Stimulated activated memory B cell treated with anti-CD40 and anti-IgM and Interleukin-4, amounts not matched to agents 10 μg/mL and 1 μg/mL and 100 μg/mL, for 72 hours (primary cell): ENCODE results near the gene AP3B2.
"Not testable (repeated sequence)": the region's sequence is repeated elsewhere in the genome, so short reads cannot be mapped to it uniquely, and the experiment has no call there.

Source experiments
- ATAC-seq: fragments of 150-1000 bp; cut with Tn5 transposase; 2 replicates; pipeline ENCODE4 v1.10.0; 2021
- H3K27ac Mint-ChIP-seq: one replicate; pipeline ENCODE4 v1.8.0; 2022; ENCODE audit warnings: mild to moderate bottlenecking, mixed read lengths
- H3K27me3 Mint-ChIP-seq: one replicate; pipeline ENCODE4 v1.8.0; 2022; ENCODE audit warnings: mixed read lengths
- H3K36me3 Mint-ChIP-seq: one replicate; pipeline ENCODE4 v1.8.0; 2022; ENCODE audit warnings: mixed read lengths
- H3K4me1 Mint-ChIP-seq: one replicate; pipeline ENCODE4 v1.8.0; 2022; ENCODE audit warnings: mixed read lengths
- H3K4me3 Mint-ChIP-seq: one replicate; pipeline ENCODE4 v1.8.0; 2022; ENCODE audit warnings: mild to moderate bottlenecking, moderate library complexity, mixed read lengths
- H3K9me3 Mint-ChIP-seq: one replicate; pipeline ENCODE4 v1.8.0; 2022; ENCODE audit warnings: mixed read lengths

The AP3B2 gene

GRCh38 chr15:82647045-82647834, 62.4 kb downstream of the AP3B2 start, which contains the start of gene CPEB1:
Gene CPEB1, minus strand, starts transcription at chr15:82647363. Its CDS starts 18,904 bp downstream, at chr15:82628459.
- Mint-ChIP-seq H3K27ac (no peak within 1 kb of the TSS), H3K9me3 (no peaks in the 10 kb centered on the region), H3K4me1 (peaks cover 20% of the 10 kb centered on the region), H3K4me3 (peak within 1 kb of the TSS; percentile 55), H3K27me3 (peaks cover 70% of the 10 kb centered on the region), H3K36me3 (no peaks in the 10 kb centered on the region)
- ATAC-seq = peak; percentile 52

- Mint-ChIP-seq H3K4me1 (peaks cover 20% of the 10 kb centered on the region), H3K9me3 (no peaks in the 10 kb centered on the region), H3K27ac (no peak overlapping the region), H3K4me3 (peak overlapping the region; percentile 29), H3K27me3 (peaks cover 64% of the 10 kb centered on the region), H3K36me3 (no peaks in the 10 kb centered on the region)
- no peak for ATAC-seq
Observed at GRCh38 chr15:82646250-82647044, 63.2 kb downstream of the AP3B2 start.

- H3K4me3 Mint-ChIP-seq, H3K27ac Mint-ChIP-seq, H3K9me3 Mint-ChIP-seq, H3K36me3 Mint-ChIP-seq, ATAC-seq: not testable (repeated sequence)
- peaks cover 67% of the 10 kb centered on the region for H3K27me3 Mint-ChIP-seq
- H3K4me1 Mint-ChIP-seq = peaks cover 25% of the 10 kb centered on the region
Observed at GRCh38 chr15:82644967-82645852, 64.5 kb downstream of the AP3B2 start.

GRCh38 chr15:82643992-82644391, 65.7 kb downstream of the AP3B2 start:
- Mint-ChIP-seq H3K4me3 (no peak overlapping the region), H3K27me3 (peaks cover 65% of the 10 kb centered on the region), H3K36me3 (no peaks in the 10 kb centered on the region), H3K27ac (no peak overlapping the region), H3K9me3 (no peaks in the 10 kb centered on the region), H3K4me1 (peaks cover 21% of the 10 kb centered on the region)
- ATAC-seq = no peak

- Mint-ChIP-seq H3K36me3 (no peaks in the 10 kb centered on the region), H3K27me3 (peaks cover 56% of the 10 kb centered on the region), H3K27ac (no peak overlapping the region), H3K4me1 (peaks cover 11% of the 10 kb centered on the region), H3K9me3 (no peaks in the 10 kb centered on the region), H3K4me3 (no peak overlapping the region)
- ATAC-seq = no peak
Observed at GRCh38 chr15:82642656-82643055, 67.0 kb downstream of the AP3B2 start.

GRCh38 chr15:82641129-82641798, 68.4 kb downstream of the AP3B2 start:
- no peak for ATAC-seq
- no peak overlapping the region for H3K27ac Mint-ChIP-seq
- peaks cover 61% of the 10 kb centered on the region for H3K27me3 Mint-ChIP-seq
- H3K4me3 Mint-ChIP-seq = no peak overlapping the region
- H3K36me3 Mint-ChIP-seq = no peaks in the 10 kb centered on the region
- H3K4me1 Mint-ChIP-seq = peaks cover 10% of the 10 kb centered on the region
- H3K9me3 Mint-ChIP-seq = no peaks in the 10 kb centered on the region

- ATAC-seq = no peak
- Mint-ChIP-seq H3K27ac (no peak overlapping the region), H3K4me3 (no peak overlapping the region), H3K9me3 (no peaks in the 10 kb centered on the region), H3K4me1 (peaks cover 5% of the 10 kb centered on the region), H3K36me3 (no peaks in the 10 kb centered on the region), H3K27me3 (peaks cover 61% of the 10 kb centered on the region)
Observed at GRCh38 chr15:82640672-82641071, 69.0 kb downstream of the AP3B2 start.

GRCh38 chr15:82635798-82636197, 73.9 kb downstream of the AP3B2 start:
- Mint-ChIP-seq H3K4me1 (no peaks in the 10 kb centered on the region), H3K4me3 (no peak overlapping the region), H3K27ac (no peak overlapping the region), H3K27me3 (peaks cover 39% of the 10 kb centered on the region), H3K36me3 (no peaks in the 10 kb centered on the region), H3K9me3 (no peaks in the 10 kb centered on the region)
- no peak for ATAC-seq

GRCh38 chr15:82630033-82630432, 79.6 kb downstream of the AP3B2 start:
- H3K27me3 Mint-ChIP-seq = no peaks in the 10 kb centered on the region
- no peaks in the 10 kb centered on the region for H3K9me3 Mint-ChIP-seq

GRCh38 chr15:82625136-82625535, 84.5 kb downstream of the AP3B2 start:
- Mint-ChIP-seq H3K36me3 (no peaks in the 10 kb centered on the region), H3K9me3 (no peaks in the 10 kb centered on the region), H3K27ac (no peak overlapping the region), H3K4me3 (no peak overlapping the region), H3K4me1 (no peaks in the 10 kb centered on the region), H3K27me3 (peaks cover 12% of the 10 kb centered on the region)
- no peak for ATAC-seq

More at GRCh38 chr15:82630033-82630432, 79.6 kb downstream of the AP3B2 start:
- Mint-ChIP-seq H3K27ac (no peak overlapping the region), H3K4me3 (no peak overlapping the region), H3K4me1 (no peaks in the 10 kb centered on the region), H3K36me3 (no peaks in the 10 kb centered on the region)
- ATAC-seq = no peak

- Mint-ChIP-seq H3K9me3 (no peaks in the 10 kb centered on the region), H3K4me3 (no peak overlapping the region), H3K27me3 (peaks cover 12% of the 10 kb centered on the region), H3K4me1 (no peaks in the 10 kb centered on the region), H3K36me3 (no peaks in the 10 kb centered on the region), H3K27ac (no peak overlapping the region)
- ATAC-seq = no peak
Observed at GRCh38 chr15:82624438-82624837, 85.2 kb downstream of the AP3B2 start.

- Mint-ChIP-seq H3K36me3 (no peaks in the 10 kb centered on the region), H3K4me1 (no peaks in the 10 kb centered on the region), H3K9me3 (no peaks in the 10 kb centered on the region), H3K4me3 (no peak overlapping the region), H3K27ac (no peak overlapping the region), H3K27me3 (peaks cover 12% of the 10 kb centered on the region)
- ATAC-seq = no peak
Observed at GRCh38 chr15:82624008-82624407, 85.7 kb downstream of the AP3B2 start.

GRCh38 chr15:82621970-82622369, 87.7 kb downstream of the AP3B2 start:
- Mint-ChIP-seq H3K4me1 (no peaks in the 10 kb centered on the region), H3K36me3 (no peaks in the 10 kb centered on the region), H3K9me3 (no peaks in the 10 kb centered on the region), H3K4me3 (no peak overlapping the region), H3K27me3 (peaks cover 12% of the 10 kb centered on the region), H3K27ac (no peak overlapping the region)
- ATAC-seq = no peak

- H3K4me1 Mint-ChIP-seq = no peaks in the 10 kb centered on the region
- H3K36me3 Mint-ChIP-seq = no peaks in the 10 kb centered on the region
- ATAC-seq = peak; percentile 43
- no peaks in the 10 kb centered on the region for H3K9me3 Mint-ChIP-seq
- H3K27me3 Mint-ChIP-seq = peaks cover 9% of the 10 kb centered on the region
- no peak overlapping the region for H3K27ac Mint-ChIP-seq
- no peak overlapping the region for H3K4me3 Mint-ChIP-seq
Observed at GRCh38 chr15:82613747-82614146, 95.9 kb downstream of the AP3B2 start.
